ENCODE results near the gene SF3B3.

SF3B3 gene

DNA sequence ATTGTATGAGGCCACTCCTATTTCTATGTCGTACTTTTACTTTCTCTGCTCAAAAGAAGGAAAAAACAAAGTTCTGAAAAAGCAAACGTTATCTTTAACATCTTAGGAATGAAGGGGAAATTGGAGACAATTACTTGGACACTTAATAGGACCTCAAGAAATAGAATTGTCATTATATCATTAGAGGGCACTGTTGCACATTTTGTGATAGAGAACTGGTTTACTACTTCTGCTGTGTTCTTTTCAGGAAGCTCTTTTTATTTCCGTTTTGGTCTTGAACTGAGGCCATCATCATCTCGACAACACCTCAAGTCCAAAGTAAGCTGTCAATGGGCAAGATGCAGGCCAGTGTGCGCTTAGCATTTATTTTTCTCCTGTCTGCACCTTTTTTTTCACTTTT, 14.9 kb upstream of the SF3B3 start:
- in situ Hi-C loops (cut with HindIII; ENCODE audit: low sequenced_read_pairs) = no loop called here

DNA sequence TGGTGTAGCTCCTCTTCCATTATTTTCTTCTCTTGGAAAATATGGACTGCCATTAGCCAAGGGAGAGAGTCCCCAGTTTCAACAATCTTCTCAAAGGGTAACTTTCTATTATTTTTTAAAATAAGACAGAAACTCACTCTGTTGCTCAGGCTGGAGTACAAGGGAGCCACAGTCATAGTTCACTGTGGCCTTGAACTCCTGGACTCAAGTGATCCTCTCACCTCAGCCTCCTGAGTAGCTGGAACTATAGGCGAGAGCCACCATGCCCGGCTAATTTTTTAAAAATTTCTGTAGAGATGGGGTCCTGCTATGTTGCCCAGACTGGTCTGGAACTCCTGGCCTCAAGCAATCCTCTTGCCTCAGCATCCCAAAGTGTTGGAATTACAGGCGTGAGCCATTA, 13.4 kb upstream of the SF3B3 start:
- in situ Hi-C loops (cut with HindIII; ENCODE audit: low sequenced_read_pairs) = no loop called here

DNA sequence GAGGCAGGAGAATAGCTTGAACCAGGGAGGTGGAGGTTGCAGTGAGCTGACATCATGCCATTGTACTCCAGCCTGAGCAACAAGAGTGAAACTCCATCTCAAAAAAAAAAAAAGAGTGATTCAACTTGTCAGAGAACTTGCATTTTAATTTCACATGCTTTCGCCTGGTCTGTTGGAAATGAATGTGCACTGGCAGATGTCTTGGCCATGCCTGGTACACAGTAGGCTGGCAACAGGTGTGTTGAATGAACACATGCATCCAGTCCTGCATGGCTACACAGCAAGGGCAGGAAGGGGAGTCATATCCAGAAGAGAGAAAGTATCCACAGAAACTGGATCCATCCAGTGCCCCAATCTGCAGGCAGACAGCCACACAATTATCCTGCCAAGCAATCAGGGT, 11.8 kb upstream of the SF3B3 start:
- in situ Hi-C loops (cut with HindIII; ENCODE audit: low sequenced_read_pairs) = no loop called here

DNA sequence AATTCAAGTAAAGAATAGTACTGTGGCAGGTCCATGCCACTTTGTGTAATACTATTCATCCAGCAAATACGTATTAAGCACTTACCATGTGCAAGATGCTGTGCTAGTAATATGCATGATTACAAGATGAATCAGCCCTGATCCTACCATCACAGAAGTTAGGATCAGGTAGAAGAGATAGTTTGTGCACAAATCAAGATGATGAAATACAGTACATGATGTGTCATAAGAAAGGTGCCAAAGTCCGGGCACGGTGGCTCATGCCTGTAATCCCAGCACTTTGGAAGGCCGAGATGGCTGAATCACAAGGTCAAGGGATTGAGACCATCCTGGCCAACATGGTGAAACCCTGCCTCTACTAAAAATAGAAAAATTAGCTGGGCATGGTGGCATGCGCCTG, 11.2 kb upstream of the SF3B3 start:
- in situ Hi-C loops (cut with HindIII; ENCODE audit: low sequenced_read_pairs) = no loop called here

DNA sequence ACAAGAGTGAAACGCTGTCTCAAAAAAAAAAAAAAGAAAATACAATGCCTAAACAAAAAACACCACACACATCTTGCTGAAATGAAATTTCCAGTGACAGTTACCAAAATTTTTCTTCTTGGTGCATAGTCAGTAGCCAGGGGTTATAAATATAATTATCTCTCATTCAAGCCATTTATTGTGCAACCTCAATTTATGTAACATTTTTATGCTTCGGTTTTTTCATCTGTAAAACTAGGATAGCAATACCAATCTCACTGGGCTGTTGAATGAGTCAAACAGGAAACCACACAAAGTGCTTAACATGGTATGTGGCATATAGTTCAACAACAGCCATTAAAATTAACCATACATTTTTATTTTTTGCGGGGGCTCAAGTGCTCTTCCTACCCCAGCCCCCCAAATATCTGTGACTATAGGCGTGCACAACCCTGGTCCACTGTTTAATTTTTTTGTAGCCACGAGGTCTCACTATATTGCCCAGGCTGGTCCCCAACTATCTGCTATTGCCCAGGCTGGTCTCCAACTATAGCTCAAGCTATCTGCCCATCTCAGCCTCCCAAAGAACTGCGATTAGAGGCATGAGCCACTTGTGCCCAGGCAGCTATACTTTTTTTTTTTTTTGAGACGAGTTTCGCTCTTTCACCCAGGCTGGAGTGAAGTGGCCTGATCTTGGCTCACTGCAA, 2.9 kb upstream of the SF3B3 start:
- in situ Hi-C loops (cut with HindIII; ENCODE audit: low sequenced_read_pairs) = loop anchor here (5.0 kb wide), 1 partner anchor 83 kb away; the partner anchor contains the start of gene ST3GAL2

DNA sequence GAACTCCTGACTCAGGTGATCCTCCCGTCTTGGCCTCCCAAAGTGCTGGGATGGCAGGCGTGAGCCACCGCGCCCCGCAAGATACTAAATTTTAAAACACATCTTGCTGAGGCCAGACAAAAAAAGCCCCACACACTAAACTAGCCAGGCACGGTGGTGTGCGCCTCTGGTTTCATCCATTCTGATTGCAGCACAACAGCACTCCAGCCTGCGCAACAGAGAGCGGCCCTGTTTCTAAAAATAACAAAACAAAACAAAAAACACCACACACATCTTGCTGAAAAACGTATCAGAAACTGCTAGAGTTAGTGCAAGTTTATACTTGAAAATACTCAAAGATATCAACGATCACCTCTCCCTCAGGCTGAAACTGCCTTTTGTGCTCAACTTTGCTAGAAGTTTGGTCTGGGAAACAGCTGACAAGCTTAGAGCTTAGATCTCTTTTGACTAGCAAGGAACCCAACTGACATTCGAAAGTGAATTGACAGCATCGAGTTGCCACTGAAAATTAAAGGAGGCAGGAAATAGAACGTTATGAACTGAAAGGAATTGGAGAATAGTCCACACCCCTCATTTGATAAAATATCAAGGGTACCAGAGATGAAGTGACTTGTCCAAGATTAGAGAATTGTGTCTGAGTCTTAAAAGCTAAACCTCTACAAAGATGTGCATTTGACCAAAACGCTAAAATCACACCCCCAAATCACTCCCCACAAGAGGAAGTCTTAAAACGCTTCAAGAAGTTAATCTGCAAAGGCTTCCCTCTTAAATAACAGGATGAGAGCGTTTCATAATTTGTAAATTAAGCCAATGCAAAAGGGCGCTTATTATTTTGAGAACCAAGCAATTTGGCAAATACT, 1.2 kb upstream of the SF3B3 start:
- in situ Hi-C loops (cut with HindIII; ENCODE audit: low sequenced_read_pairs) = loop anchor here (5.0 kb wide), 1 partner anchor 85 kb away; the partner anchor contains the start of gene ST3GAL2

DNA sequence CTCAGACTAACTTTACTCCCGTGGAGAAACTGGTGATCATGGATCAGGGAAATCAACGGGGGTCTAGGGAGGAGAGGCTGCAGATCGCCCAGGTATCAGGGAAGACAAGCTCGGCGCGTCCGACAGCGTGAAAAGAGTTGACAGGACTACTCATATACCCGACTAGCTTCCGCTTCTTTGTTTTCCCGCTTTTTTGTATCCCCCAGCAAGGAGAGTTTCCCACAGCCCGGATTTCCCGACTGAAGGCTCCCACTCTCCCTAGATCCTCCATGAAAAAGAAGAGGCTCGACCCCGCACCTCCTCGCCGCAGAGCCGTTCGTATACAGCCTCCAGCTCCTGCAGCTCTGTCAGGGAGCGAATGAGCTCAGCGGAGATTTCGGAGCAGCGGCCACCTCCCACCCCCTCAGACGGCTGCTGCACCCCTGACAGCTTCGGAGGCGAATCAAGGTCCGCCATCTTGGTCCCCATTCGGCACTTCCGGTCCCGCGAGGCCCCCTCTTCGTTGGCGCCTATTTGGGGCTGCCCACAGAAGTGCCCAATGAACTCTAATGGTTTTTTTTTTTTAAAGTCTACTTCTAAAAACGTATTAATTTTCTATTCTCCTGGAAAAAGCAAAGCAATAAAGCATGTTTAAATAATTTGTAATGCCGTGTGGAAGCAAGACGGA, 407 bp upstream of the SF3B3 start, which contains the start of gene COG4:
TSS of gene COG4 (minus strand) at position 479 of the 667 bp plus-strand sequence. CDS start at position 468, 11 bp downstream.
- in situ Hi-C loops (cut with HindIII; ENCODE audit: low sequenced_read_pairs) = loop anchor here (5.0 kb wide), 1 partner anchor 86 kb away; the partner anchor contains the start of gene ST3GAL2

DNA sequence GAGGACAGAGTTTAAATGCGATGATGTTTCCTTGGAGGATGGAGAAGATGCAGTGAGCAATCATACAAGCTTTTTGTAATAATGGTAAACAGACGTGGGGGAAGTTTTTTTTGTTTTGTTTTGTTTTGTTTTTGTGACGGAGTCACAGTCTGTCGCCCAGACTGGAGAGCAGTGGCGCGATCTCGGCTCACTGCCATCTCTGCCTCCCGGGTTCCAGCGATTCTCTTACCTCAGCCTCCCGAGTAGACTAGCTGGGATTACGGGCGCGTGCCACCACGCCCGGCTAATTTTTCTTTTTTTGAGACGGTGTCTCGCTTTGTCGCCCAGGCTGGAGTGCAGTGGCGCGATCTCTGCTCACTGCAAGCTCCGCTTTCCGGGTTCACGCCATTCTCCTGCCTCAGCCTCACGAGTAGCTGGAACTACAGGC, 796 bp downstream of the SF3B3 start:
- in situ Hi-C loops (cut with HindIII; ENCODE audit: low sequenced_read_pairs) = loop anchor here (5.0 kb wide), 1 partner anchor 87 kb away; the partner anchor contains the start of gene ST3GAL2

DNA sequence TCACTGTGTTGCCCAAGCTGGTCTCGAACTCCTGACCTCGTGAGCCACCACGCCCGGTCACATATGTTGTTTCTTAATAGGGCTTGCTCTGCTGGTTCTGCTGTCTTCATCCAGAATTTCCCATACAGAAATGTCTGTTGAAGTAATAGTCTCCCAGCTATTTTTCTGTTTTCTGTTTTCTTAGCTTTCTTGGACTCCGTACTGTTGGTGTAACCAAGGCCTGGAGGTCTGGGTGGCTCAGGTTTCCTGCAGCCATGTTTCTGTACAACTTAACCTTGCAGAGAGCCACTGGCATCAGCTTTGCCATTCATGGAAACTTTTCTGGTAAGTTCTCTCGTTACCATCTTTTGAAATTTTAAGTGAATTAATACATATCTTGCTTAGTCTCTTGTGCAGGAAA, 2.8 kb downstream of the SF3B3 start:
- in situ Hi-C loops (cut with HindIII; ENCODE audit: low sequenced_read_pairs) = no loop called here

DNA sequence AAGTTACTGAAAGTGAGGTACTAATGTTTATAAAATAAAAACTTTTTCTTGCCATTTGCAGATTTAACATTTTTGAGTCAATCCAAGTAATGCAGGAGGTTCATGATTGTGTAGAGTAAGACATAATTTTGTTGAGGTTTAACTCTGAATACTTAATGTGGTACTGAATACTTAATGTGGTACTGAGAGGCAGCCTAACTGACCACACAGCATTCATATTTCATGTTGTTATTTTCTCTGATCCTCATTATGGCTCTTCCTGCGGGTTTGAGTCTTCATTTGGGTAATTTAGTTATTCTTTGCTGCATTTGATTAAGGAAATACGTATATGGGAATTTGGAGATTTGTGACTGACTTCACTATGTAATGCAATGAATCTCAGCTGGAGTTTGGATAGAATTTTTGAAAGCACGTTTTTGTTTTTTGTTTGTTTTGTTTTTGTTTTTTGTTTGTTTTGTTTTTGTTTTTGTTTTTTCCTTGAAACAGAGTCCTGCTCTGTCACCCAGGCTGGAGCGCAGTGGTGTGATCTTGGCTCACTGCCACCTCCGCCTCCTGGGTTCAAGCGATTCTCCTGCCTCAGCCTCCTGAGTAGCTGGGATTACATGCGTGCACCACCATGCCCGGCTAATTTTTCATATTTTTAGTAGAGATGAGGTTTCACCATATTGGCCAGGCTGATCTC, 3.8 kb downstream of the SF3B3 start:
- in situ Hi-C loops (cut with HindIII; ENCODE audit: low sequenced_read_pairs) = no loop called here

DNA sequence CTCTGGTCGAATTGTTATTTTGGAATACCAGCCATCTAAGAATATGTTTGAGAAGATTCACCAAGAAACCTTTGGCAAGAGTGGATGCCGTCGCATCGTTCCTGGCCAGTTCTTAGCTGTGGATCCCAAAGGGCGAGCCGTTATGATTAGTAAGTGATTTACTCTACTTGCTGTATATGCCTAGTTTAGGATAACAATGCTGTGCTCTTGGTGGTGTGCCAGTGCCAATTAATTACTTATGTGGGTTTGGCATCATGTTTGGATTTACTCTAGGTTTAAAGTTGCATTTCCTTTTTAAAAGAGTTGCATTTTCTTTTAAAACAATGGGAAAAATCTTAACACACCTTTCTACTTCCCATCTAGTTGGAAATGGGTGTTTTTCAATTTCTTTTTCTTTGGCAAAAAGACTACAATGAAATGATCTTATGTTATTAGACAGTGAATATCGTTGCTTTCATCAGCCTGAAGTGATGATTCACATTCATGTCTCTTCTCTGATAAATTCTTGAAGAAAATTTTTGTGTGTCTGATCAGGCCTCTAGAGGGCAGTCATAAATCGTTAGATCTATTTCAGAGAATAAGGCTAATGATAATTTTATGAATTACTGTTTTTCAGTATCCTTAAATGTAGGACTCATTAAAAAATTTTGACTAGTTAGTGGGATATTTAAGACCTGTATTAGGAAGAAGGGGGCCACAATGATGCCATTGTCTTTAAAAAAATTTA, 5.6 kb downstream of the SF3B3 start:
- in situ Hi-C loops (cut with HindIII; ENCODE audit: low sequenced_read_pairs) = no loop called here

DNA sequence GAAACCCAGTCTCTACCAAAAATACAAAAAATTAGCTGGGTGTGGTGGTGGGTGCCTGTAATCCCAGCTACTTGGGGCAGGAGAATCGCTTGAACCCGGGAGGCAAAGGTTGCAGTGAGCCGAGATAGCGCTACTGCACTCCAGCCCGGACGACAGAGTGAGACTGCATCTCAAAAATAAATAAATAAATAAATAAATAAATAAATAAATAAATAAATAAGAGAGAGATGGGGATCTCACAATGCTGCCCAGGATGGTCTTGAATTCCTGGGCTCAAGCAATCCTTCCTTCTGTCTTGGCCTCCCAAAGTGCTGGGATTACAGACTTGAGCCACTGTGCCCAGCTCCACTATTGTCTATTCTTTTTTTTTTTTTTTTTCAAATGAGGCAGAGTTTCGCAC, 6.3 kb downstream of the SF3B3 start:
- in situ Hi-C loops (cut with HindIII; ENCODE audit: low sequenced_read_pairs) = loop anchor here (5.0 kb wide), 1 partner anchor 117 kb away; the partner anchor contains the start of gene IL34

DNA sequence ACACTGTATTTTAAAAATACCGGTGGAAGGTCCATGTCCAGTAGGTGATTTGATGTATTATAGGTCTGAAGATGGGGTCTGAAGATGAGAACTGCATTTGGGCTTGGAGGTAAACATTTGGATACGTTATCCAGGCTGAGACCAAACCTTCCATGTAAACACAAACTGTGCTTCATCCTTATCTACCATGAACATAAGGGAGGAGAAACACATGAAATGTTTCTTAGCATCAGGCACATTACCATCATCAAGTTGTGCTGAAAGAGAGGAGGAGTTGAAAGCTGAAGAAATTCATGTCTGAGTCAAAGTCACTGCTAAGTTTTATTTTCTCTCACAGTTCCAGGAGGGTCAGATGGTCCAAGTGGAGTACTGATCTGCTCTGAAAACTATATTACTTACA, 11.4 kb downstream of the SF3B3 start:
- in situ Hi-C loops (cut with HindIII; ENCODE audit: low sequenced_read_pairs) = loop anchor here (5.0 kb wide), 1 partner anchor 112 kb away; the partner anchor contains the start of gene IL34

DNA sequence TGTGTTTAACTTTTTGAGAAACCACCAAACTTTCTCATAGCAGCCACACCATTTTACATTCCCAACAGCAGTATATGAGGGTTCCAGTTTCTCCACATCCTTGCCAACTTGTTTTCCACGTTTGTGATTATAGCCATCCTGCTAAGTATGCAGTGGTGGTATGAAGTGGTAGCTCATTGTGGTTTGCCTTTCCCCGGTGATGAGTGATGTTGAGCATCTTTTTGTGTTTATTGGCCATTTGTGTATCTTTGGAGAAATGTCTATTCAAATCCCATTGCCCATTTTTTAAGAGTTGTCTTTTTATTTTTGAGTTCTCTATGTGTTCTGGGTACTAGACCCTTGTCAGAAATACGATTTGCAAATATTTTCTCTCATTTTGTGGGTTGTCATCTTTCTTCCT, 17.4 kb downstream of the SF3B3 start:
- in situ Hi-C loops (cut with HindIII; ENCODE audit: low sequenced_read_pairs) = no loop called here

DNA sequence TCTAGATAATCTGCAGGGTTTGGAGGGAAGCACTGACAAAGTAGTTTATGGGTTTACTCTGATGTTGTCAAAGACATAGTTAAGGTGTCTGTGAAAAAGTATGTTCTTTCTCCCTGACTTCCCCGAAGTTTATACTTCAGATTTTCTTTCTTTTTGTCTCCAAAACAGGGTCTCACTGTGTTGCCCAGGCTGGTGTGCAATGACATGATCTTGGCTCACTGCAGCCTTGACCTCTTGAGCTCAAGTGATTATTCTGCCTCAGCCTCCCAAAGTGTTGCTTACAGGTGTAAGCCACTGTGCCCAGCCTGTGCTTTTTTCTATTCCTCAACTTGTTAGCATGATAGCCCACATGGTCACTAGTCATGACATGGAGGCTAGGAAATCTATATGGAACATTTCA, 20.9 kb downstream of the SF3B3 start:
- in situ Hi-C loops (cut with HindIII; ENCODE audit: low sequenced_read_pairs) = no loop called here

DNA sequence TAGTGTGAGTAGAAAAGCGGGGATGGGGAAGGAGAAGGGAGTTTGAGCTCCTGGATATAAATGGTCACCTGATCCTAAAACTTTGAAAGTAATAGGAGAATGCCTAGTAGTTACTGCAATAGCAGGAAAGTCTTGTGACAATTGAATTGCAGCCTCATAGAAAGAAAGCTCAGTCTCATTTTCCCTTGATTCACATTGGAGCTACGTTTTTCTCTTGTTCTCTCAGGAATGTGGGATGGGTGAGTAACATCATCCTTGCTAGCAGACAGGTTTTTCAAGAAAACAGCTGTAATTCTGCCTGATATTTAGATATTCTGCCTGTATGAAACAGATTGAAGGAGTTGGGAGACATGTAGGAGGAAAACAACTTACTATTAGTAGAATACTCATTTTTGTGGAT, 25.3 kb downstream of the SF3B3 start:
- in situ Hi-C loops (cut with HindIII; ENCODE audit: low sequenced_read_pairs) = no loop called here

DNA sequence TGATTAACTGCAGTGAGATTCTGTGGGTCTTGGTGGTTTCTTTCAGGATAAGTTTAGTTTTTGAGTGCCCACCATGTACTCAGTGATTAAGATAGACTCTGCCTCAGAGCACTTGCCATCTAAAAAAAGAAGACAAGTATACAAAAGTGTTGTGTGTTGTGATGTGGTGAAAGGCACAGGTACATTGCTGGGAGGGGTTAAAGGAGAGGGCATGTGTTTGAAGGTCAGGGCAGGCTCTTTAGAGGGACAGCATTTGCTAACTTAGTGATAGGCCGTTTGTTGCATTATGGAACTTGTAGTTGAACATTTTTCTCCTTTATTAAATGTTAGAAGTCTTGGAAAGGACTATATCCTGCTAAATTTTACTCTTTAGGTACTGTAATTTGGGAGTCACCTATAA, 26.5 kb downstream of the SF3B3 start:
- in situ Hi-C loops (cut with HindIII; ENCODE audit: low sequenced_read_pairs) = no loop called here

DNA sequence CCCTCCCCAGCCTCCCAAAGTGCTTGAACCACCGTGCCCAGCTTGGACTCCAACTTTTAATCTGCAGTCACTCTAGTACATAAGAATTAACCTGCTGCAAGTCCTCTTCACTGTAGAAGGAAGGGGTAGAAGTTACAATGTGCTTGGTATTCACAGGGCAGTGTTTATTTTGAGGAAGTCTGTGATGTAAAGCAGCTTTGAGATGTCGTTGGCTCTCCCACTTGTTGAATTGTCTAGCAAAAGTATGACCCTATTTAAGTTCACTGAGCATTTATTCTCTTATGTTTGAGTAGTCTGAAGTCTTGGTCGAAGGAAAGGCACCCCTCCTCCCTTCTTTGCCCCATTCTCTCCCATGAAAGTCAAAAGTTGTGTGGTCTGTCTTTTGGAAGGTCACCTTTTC, 28.2 kb downstream of the SF3B3 start:
- in situ Hi-C loops (cut with HindIII; ENCODE audit: low sequenced_read_pairs) = no loop called here

DNA sequence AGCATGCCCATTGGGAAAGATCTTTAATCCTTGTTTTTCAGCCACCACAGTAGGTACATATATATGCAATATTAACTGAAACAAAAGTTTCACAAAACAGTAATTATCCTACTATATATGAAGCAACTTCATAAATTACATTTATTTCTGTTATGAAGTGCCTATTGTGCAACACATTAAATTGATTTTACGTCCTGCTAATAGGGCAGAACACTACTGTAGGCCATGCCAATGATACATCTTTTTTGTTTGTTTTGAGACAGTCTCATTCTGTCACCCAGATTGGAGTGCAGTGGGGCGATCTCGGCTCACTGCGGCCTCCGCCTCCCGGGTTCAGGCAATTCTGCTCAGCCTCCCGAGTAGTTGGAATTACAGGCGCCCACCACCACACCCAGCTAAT, 29.1 kb downstream of the SF3B3 start:
- in situ Hi-C loops (cut with HindIII; ENCODE audit: low sequenced_read_pairs) = no loop called here

DNA sequence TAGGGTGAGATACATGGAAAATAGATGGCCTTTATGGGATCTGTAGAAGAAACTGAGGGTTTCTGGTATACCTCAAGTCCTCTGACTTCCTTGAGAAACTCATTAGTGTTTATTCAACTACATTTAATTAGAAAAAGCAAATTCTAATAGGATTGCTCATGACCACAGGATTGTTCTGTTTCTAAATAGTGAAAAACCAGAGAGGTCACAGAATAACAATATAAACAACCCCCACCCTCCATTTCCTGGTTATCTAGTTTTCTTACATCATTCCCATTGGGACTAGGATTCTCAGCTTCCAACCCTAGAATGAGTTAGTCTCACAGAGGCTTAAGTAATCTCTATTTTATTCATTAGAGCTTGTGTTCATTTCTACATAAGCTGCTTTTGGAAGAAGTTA, 30.0 kb downstream of the SF3B3 start:
- in situ Hi-C loops (cut with HindIII; ENCODE audit: low sequenced_read_pairs) = no loop called here
